Testis (tissue), 3 donors: ENCODE measurements around the gene ZSCAN2. TPM values are rescaled to one million over a fixed set of nuclear protein-coding genes. Genes with fewer than 3 reads are reported as not detected.

Experiments used
- DNase-seq: peaks from one replicate; pipeline ENCODE4 v3.0.0-alpha.2; 2019
- H3K27ac ChIP-seq, 2 donors: fragments of 200-600 bp; sonication (generic); one replicate each; pipeline ENCODE4 v1.5.1; 2019
- H3K27me3 ChIP-seq: fragments of 200-600 bp; sonication (generic); one replicate; pipeline ENCODE4 v1.5.1; 2019
- H3K36me3 ChIP-seq: fragments of 200-600 bp; sonication (generic); one replicate; pipeline ENCODE4 v1.5.1; 2017; ENCODE audit warnings: low read depth; ENCODE audit errors: missing control alignments
- H3K4me1 ChIP-seq: fragments of 200-600 bp; sonication (generic); one replicate; pipeline ENCODE4 v1.5.1; 2019
- H3K4me3 ChIP-seq, 2 donors: fragments of 200-600 bp; sonication (generic); one replicate each; pipeline ENCODE4 v1.5.1; 2017 to 2019
- H3K9me3 ChIP-seq: fragments of 200-600 bp; sonication (generic); one replicate; pipeline ENCODE4 v1.5.1; 2017
- CTCF ChIP-seq, 3 experiments: fragments of 450-650 bp in 2 of 3; fragments of 200-600 bp in 1 of 3; sonication (generic) in 1 of 3; IDR thresholded peaks; one replicate each; pipeline ENCODE4 v1.5.1; 2016 to 2019; ENCODE audit warnings: antibody characterized with exemption in 3 of 3, mild to moderate bottlenecking in 2 of 3, moderate library complexity in 1 of 3
- POLR2A ChIP-seq: fragments of 450-650 bp; IDR thresholded peaks from one replicate; pipeline ENCODE4 v1.6.1; 2017; ENCODE audit warnings: antibody characterized with exemption, mild to moderate bottlenecking, moderate library complexity
- WGBS, 2 donors: methylation state at CpG; one replicate each; pipeline ENCODE4 v1.1.5; 2018; 5-methylcytosine and 5-hydroxymethylcytosine counted together
- intact Hi-C: fragments of 100-400 bp; cut with DNase I; formaldehyde crosslinking; loops from one replicate; pipeline ENCODE4 v1.15.1; 2023; ENCODE audit warnings: low total_unique reads
- polyA plus RNA-seq: library from polyadenylated mRNA; stranded (reverse); fragments of 350-450 nt; fragmentation: Illumina TruSeq; extraction: RNeasy Lipid Tissue Mini Kit (QIAGEN cat#74804); gene quantifications from one replicate; pipeline ENCODE4 v1.2.3, GENCODE V29; 2014; ENCODE audit warnings: low read depth, low replicate concordance; ENCODE audit not compliant: insufficient read depth
- total RNA-seq, 2 donors: library from RNA; depleted of rRNA; stranded (reverse); fragments of >200 nt; gene quantifications; one replicate each; pipeline ENCODE4 v1.2.3, GENCODE V29; 2016

The ZSCAN2 gene
- total and polyA plus RNA-seq, 3 donors from 2014 or later, result 15.3 to 18.6 (median 16.1) TPM

GRCh38 chr15:84658788-84659411 is 58.1 kb downstream of the ZSCAN2 start:
- 30 to 48% methylated on average over 7 of the region's 7 CpGs for WGBS, 2 donors
- Histone ChIP-seq H3K4me3 (peak overlapping the region in 1 of 2 donors; percentile 74), H3K27me3 (no peaks in the 10 kb centered on the region), H3K4me1 (peaks cover 4% of the 10 kb centered on the region), H3K9me3 (no peaks in the 10 kb centered on the region), H3K36me3 (no peaks in the 10 kb centered on the region), H3K27ac (peak overlapping the region in 1 of 2 donors; percentile 58)
- DNase-seq, result no peak
- intact Hi-C loops, result no loop called here
- TF ChIP-seq CTCF (IDR thresholded peaks at IDR 0.05) (no peak), POLR2A (no peak)

GRCh38 chr15:84659904-84660781 is 59.3 kb downstream of the ZSCAN2 start:
- Histone ChIP-seq H3K27me3 (no peaks in the 10 kb centered on the region), H3K36me3 (no peaks in the 10 kb centered on the region), H3K9me3 (no peaks in the 10 kb centered on the region), H3K27ac (no peak overlapping the region), H3K4me3 (no peak overlapping the region), H3K4me1 (peaks cover 4% of the 10 kb centered on the region)
- intact Hi-C loops, result no loop called here
- DNase-seq, result no peak
- WGBS, 2 donors, result 85 to 88% methylated on average over 4 of the region's 4 CpGs
- TF ChIP-seq POLR2A (no peak), CTCF (IDR thresholded peaks at IDR 0.05) (no peak)

GRCh38 chr15:84661001-84661400 is 60.2 kb downstream of the ZSCAN2 start:
- WGBS, 2 donors, result 88 to 95% methylated on average over 10 of the region's 10 CpGs
- Histone ChIP-seq H3K4me3 (no peak overlapping the region), H3K36me3 (no peaks in the 10 kb centered on the region), H3K9me3 (no peaks in the 10 kb centered on the region), H3K27ac (no peak overlapping the region), H3K27me3 (no peaks in the 10 kb centered on the region), H3K4me1 (peaks cover 4% of the 10 kb centered on the region)
- no peak for TF ChIP-seq CTCF (IDR thresholded peaks at IDR 0.05)
- no peak for TF ChIP-seq POLR2A
- no peak for DNase-seq
- intact Hi-C loops, result no loop called here

- TF ChIP-seq CTCF (IDR thresholded peaks at IDR 0.05), result no peak
- TF ChIP-seq POLR2A, result no peak
Observed at GRCh38 chr15:84666373-84666772, 65.6 kb downstream of the ZSCAN2 start.

More at GRCh38 chr15:84666373-84666772, 65.6 kb downstream of the ZSCAN2 start:
- Histone ChIP-seq H3K36me3 (no peaks in the 10 kb centered on the region), H3K27ac (no peak overlapping the region), H3K9me3 (no peaks in the 10 kb centered on the region), H3K4me3 (no peak overlapping the region), H3K27me3 (no peaks in the 10 kb centered on the region), H3K4me1 (no peaks in the 10 kb centered on the region)
- intact Hi-C loops, result no loop called here
- no peak for DNase-seq
- WGBS, 2 donors, result 79 to 97% methylated on average over 2 of the region's 2 CpGs
